HG03025 (cell line): ENCODE measurements around the gene HAAO.
"Not testable (repeated sequence)": the region's sequence is repeated elsewhere in the genome, so short reads cannot be mapped to it uniquely, and the experiment has no call there.

Experiments used
- ATAC-seq: cut with Tn5 transposase; IDR thresholded peaks from one replicate; pipeline ENCODE4 v1.9.1; 2021; ENCODE audit warnings: mild to moderate bottlenecking, moderate library complexity; ENCODE audit not compliant: unreplicated experiment, low FRiP score

Gene HAAO

DNA sequence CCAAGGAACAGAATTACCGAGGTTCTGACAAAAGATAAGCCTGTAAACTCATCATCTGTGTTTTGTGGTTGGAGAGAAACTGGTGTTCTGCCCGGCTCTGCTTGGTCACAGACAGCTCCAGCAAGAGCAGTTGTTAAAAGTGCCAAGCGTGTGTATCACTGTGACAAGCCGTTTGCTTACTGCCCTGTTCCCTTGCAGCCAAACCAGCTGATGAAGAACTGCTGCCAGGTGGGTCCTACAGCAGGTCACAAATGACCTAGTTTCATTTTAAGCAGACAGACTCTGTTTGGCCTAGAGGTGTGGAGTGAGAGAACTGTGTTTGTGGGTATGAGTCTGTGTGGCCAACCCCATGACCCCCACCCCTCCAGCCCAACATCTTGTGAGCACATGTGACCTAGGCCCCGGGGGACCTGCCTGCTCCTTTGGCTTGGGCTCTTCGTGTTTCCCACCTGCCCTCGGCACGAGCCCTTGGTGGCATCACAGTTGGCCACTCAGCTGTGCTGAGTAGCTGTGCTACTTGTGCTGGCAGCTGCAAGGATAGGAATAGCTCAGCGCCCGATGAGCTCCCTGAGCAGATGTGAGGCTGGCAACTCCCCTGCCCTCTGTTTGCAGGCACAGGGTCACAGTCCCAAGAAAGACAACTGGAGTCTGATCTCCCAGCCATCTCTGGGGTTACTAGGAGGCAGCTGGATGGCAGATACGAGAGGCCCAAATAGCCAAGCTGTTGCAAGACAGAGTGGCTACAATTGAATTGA, 38.2 kb downstream of the HAAO start:
- no peak for ATAC-seq

- no peak for ATAC-seq
Measured at GRCh38 chr2:42752816-42753813, 39.3 kb downstream of the HAAO start.

- ATAC-seq, result peak; percentile 80
Measured at GRCh38 chr2:42752314-42752713, 40.1 kb downstream of the HAAO start.

- no peak for ATAC-seq
Measured at GRCh38 chr2:42748840-42749239, 43.5 kb downstream of the HAAO start.

GRCh38 chr2:42747422-42747821, 45.0 kb downstream of the HAAO start:
- ATAC-seq, result no peak

GRCh38 chr2:42744545-42745082, 47.8 kb downstream of the HAAO start:
- no peak for ATAC-seq

DNA sequence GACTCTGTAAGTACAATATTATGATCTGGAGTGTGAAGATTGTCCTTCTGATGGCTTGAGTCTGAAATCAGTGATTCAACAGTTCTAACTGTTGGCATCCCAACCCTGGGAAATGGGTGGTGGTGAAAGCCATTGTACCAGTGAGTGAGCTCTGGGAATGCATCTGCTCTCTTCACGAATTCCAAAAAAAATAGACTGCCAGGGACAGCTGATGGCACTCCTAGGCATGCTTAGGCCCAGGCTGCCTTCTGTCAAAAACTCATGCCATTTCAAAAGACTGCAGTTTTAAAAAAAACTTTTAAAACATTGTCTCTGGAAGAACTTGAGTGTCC, 48.8 kb downstream of the HAAO start:
- no peak for ATAC-seq

GRCh38 chr2:42742740-42743658, 49.4 kb downstream of the HAAO start:
- no peak for ATAC-seq

- ATAC-seq, result no peak
Measured at GRCh38 chr2:42741140-42741539, 51.2 kb downstream of the HAAO start.

GRCh38 chr2:42736598-42737322, 55.6 kb downstream of the HAAO start:
- no peak for ATAC-seq

- ATAC-seq, result no peak
Measured at GRCh38 chr2:42733852-42734251, 58.5 kb downstream of the HAAO start.

DNA sequence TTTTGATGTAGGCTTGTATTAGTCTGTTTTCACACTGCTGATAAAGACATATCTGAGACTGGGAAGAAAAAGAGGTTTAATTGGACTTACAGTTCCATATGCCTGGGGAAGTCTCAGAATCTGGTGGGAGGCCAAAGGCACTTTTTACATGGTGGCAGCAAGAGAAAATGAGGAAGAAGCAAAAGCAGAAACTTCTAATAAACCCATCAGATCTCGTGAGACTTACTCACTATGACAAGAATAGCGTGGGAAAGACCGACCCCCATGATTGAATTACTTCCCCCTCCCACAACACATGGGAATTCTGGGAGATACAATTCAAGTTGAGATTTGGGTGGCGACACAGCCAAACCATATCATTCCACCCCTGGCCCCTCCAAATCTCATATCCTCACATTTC, 61.1 kb downstream of the HAAO start:
- not testable (repeated sequence) for ATAC-seq

- no peak for ATAC-seq
Measured at GRCh38 chr2:42726680-42727079, 65.7 kb downstream of the HAAO start.

GRCh38 chr2:42725657-42726056, 66.7 kb downstream of the HAAO start:
- ATAC-seq, result no peak

GRCh38 chr2:42724886-42725285, 67.5 kb downstream of the HAAO start:
- no peak for ATAC-seq

- ATAC-seq, result no peak
Measured at GRCh38 chr2:42723465-42723864, 68.9 kb downstream of the HAAO start.

DNA sequence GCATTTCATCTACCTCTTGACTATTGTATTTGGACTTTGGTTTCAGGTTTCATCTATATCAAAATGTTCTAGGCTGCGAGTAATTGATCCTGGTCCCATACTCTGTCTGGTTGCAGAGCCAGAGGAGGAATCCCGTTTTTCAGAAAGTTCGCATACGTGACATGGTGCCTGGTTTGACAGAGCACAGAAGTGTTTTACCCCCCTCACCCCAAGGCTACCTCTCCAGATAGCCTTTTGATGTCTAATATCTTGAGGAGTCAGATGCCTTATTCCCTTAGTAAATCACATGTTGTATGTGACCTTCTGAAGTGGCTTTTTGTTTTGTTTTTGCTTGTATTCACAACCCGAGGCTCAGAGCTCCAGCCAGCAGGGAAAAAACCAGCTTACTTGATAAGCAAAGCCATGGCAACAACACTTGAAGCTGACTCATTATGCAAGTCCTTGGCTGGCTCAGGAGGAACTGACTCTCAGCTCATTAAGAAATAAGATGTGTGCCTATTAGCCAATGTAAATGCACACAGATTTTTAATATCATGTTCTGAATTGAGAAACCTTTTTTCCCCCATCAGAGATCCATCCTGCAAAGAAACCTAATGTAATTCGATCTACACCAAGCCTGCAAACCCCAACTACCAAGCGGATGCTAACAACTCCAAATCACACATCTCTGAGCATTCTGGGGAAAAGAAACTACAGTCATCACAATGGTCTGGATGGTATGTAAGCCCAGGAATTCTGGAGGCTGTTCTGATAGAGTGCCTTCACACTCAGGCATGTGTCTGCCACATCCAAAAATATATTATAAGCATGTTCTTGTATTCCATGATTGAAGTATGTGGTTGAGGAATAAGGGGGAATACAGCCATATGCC, 69.8 kb downstream of the HAAO start:
- peak; percentile 64 for ATAC-seq

- no peak for ATAC-seq
Measured at GRCh38 chr2:42721898-42722297, 70.5 kb downstream of the HAAO start.
